IPS-NIHi11 (cell line): ENCODE results near the gene OOSP4A.

ENCODE experiments used
- DNase-seq: peaks from one replicate; pipeline ENCODE4 v3.0.0; 2012; ENCODE audit warnings: mixed read lengths, low spot score

OOSP4A gene

GRCh38 chr11:59963733-59964132 is at the start of gene OOSP4A:
Gene OOSP4A (plus strand): TSS chr11:59964033. CDS start chr11:59964033, 0 bp downstream.
- no peak for DNase-seq

- no peak for DNase-seq
These were observed 45.4 kb upstream of the OOSP4A start for GRCh38 chr11:59918480-59918879.

- DNase-seq, result peak; percentile 42
These were observed 44.7 kb upstream of the OOSP4A start for GRCh38 chr11:59918987-59919589.

- no peak for DNase-seq
These were observed 40.0 kb upstream of the OOSP4A start for GRCh38 chr11:59923813-59924212.

GRCh38 chr11:59931688-59932087 is 32.1 kb upstream of the OOSP4A start:
- no peak for DNase-seq

- DNase-seq, result no peak
These were observed 25.7 kb upstream of the OOSP4A start, which contains the start of gene OOSP1 for GRCh38 chr11:59938132-59938531. Gene OOSP1 (plus strand): TSS chr11:59938432. CDS start chr11:59938455, 23 bp downstream.

- no peak for DNase-seq
These were observed 25.1 kb upstream of the OOSP4A start for GRCh38 chr11:59938718-59939117.

GRCh38 chr11:59939482-59939881 is 24.4 kb upstream of the OOSP4A start:
- no peak for DNase-seq

- no peak for DNase-seq
These were observed 22.7 kb upstream of the OOSP4A start for GRCh38 chr11:59941091-59941490.

GRCh38 chr11:59943997-59944714 is 19.7 kb upstream of the OOSP4A start:
- DNase-seq, result peak; percentile 4

- no peak for DNase-seq
These were observed 19.1 kb upstream of the OOSP4A start for GRCh38 chr11:59944720-59945119.

- no peak for DNase-seq
These were observed 10.2 kb upstream of the OOSP4A start for GRCh38 chr11:59953463-59954218.

GRCh38 chr11:59954219-59954847 is 9.5 kb upstream of the OOSP4A start:
- DNase-seq, result no peak

GRCh38 chr11:59957094-59957493 is 6.7 kb upstream of the OOSP4A start:
- DNase-seq, result no peak

GRCh38 chr11:59960502-59961381 is 3.1 kb upstream of the OOSP4A start:
- no peak for DNase-seq

- no peak for DNase-seq
These were observed 1.7 kb upstream of the OOSP4A start for GRCh38 chr11:59962107-59962482.

GRCh38 chr11:59965424-59965823 is 1.6 kb downstream of the OOSP4A start:
- no peak for DNase-seq

GRCh38 chr11:59966201-59966600 is 2.4 kb downstream of the OOSP4A start:
- no peak for DNase-seq

GRCh38 chr11:59967677-59968394 is 4.0 kb downstream of the OOSP4A start:
- DNase-seq, result no peak

GRCh38 chr11:59968395-59968783 is 4.6 kb downstream of the OOSP4A start:
- no peak for DNase-seq

- no peak for DNase-seq
These were observed 9.3 kb downstream of the OOSP4A start for GRCh38 chr11:59973097-59973496.
